B cell (primary cell): ENCODE measurements around the gene ZBTB25. TPM values are rescaled to one million over a fixed set of nuclear protein-coding genes. Genes with fewer than 3 reads are reported as not detected.

Source experiments
- ATAC-seq: fragments of 200-7000 bp; cut with Tn5 transposase; one replicate; pipeline ENCODE4 v1.10.0; 2021; ENCODE audit warnings: low read depth, mild to moderate bottlenecking, moderate number of reproducible peaks, moderate library complexity
- CTCF ChIA-PET: fragments of 350-600 bp; sonication (Branson Sonifier 250); formaldehyde crosslinking; loops from one replicate; lab custom pipeline; 2021; ENCODE audit warnings: antibody characterized with exemption, inconsistent platforms; lab: Charles Lee
- POLR2A ChIA-PET: fragments of 350-600 bp; sonication (Branson Sonifier 250); formaldehyde crosslinking; loops from one replicate; lab custom pipeline; 2021; ENCODE audit warnings: antibody characterized with exemption; lab: Charles Lee
- DNase-seq: peaks from one replicate; pipeline ENCODE4 v3.0.0; 2013
- H2AFZ ChIP-seq: 2 replicates; pipeline ENCODE4 v1.6.1; 2012; ENCODE audit warnings: mild to moderate bottlenecking, low read depth, low read length; ENCODE audit not compliant: insufficient read depth, poor library complexity, severe bottlenecking
- H3K27ac ChIP-seq, 2 donors: 1 replicate in 1 of 2; 2 replicates in 1 of 2; pipeline ENCODE4 v1.5.1; 2012 to 2013; ENCODE audit warnings: low read length in 2 of 2, mild to moderate bottlenecking in 2 of 2, moderate library complexity in 1 of 2
- H3K27me3 ChIP-seq, 4 experiments: fragments of 200-600 bp in 1 of 4; sonication (generic) in 1 of 4; replicated peaks in 1 of 4; 1 replicate in 2 of 4; 2 replicates in 2 of 4; pipeline versions ENCODE4 v1.6.1 to v1.7.0; 2013 to 2016; ENCODE audit warnings: low read length in 3 of 4, mild to moderate bottlenecking in 2 of 4, mixed read lengths in 1 of 4, moderate library complexity in 1 of 4; ENCODE audit not compliant: insufficient read depth in 4 of 4, control insufficient read depth in 3 of 4; ENCODE audit errors: control extremely low read depth in 1 of 4
- H3K36me3 ChIP-seq, 2 experiments: replicated peaks in 1 of 2; 1 replicate in 1 of 2; 2 replicates in 1 of 2; pipeline versions ENCODE4 v1.6.1 to v1.7.1; 2013; ENCODE audit warnings: low read length in 1 of 2; ENCODE audit not compliant: insufficient read depth in 2 of 2, control insufficient read depth in 1 of 2; ENCODE audit errors: control extremely low read depth in 1 of 2, extremely low read depth in 1 of 2
- H3K4me1 ChIP-seq, 2 donors: fragments of 200-600 bp in 1 of 2; sonication (generic) in 1 of 2; 1 replicate in 1 of 2; 2 replicates in 1 of 2; pipeline versions ENCODE4 v1.5.1 to v1.6.1; 2013 to 2017; ENCODE audit warnings: low read length in 2 of 2; ENCODE audit not compliant: control insufficient read depth in 2 of 2, insufficient read depth in 2 of 2
- H3K4me2 ChIP-seq: replicated peaks from 2 replicates; pipeline ENCODE3; 2012; ENCODE audit warnings: mild to moderate bottlenecking, low read depth, low read length; ENCODE audit not compliant: poor library complexity, severe bottlenecking
- H3K4me3 ChIP-seq, 5 experiments: fragments of 200-600 bp in 1 of 5; sonication (generic) in 1 of 5; 1 replicate in 3 of 5; 2 replicates in 2 of 5; pipeline versions ENCODE4 v1.5.1 to v1.7.0; 2011 to 2016; ENCODE audit warnings: low read length in 4 of 5, mild to moderate bottlenecking in 4 of 5, low read depth in 2 of 5, control low read depth in 1 of 5, moderate library complexity in 1 of 5; ENCODE audit not compliant: insufficient read depth in 1 of 5; ENCODE audit errors: control extremely low read depth in 1 of 5, extremely low read depth in 1 of 5
- H3K79me2 ChIP-seq: fragments of 200-600 bp; sonication (generic); one replicate; pipeline ENCODE4 v1.6.0; 2016; ENCODE audit warnings: low read length; ENCODE audit not compliant: control insufficient read depth, insufficient read depth
- H3K9ac ChIP-seq: fragments of 200-600 bp; sonication (generic); 2 replicates; pipeline ENCODE4 v1.6.1; 2017; ENCODE audit warnings: mild to moderate bottlenecking, low read length, moderate library complexity
- H3K9me3 ChIP-seq, 3 donors: one replicate each; pipeline versions ENCODE4 v1.6.1 to v1.7.1; 2013; ENCODE audit warnings: low read length in 2 of 3; ENCODE audit not compliant: control insufficient read depth in 2 of 3, insufficient read depth in 1 of 3; ENCODE audit errors: control extremely low read depth in 1 of 3
- H4K20me1 ChIP-seq: 2 replicates; pipeline ENCODE4 v1.6.0; 2012; ENCODE audit warnings: mild to moderate bottlenecking, low read length; ENCODE audit not compliant: insufficient read depth, control insufficient read depth, poor library complexity, severe bottlenecking
- H3K27ac Mint-ChIP-seq: one replicate; pipeline ENCODE4 v1.8.0; 2021; ENCODE audit warnings: mixed read lengths
- H3K27me3 Mint-ChIP-seq: one replicate; pipeline ENCODE4 v1.8.0; 2021; ENCODE audit warnings: mixed read lengths
- H3K4me1 Mint-ChIP-seq: one replicate; pipeline ENCODE4 v1.8.0; 2021; ENCODE audit warnings: mixed read lengths
- H3K4me3 Mint-ChIP-seq: one replicate; pipeline ENCODE4 v1.8.0; 2021; ENCODE audit warnings: mixed read lengths
- H3K9me3 Mint-ChIP-seq: one replicate; pipeline ENCODE4 v1.8.0; 2022; ENCODE audit warnings: mixed read lengths; ENCODE audit not compliant: insufficient read depth
- EZH2 ChIP-seq: IDR thresholded peaks from 2 replicates; pipeline ENCODE4 v1.6.1; 2012; ENCODE audit warnings: borderline replicate concordance, low read depth, mild to moderate bottlenecking, moderate library complexity, low read length; ENCODE audit not compliant: insufficient read depth, poor library complexity, severe bottlenecking
- WGBS: methylation state at CpG from one replicate; pipeline ENCODE4 v1.1.5; 2013; ENCODE audit warnings: missing lambda C conversion rate; ENCODE audit not compliant: insufficient coverage; 5-methylcytosine and 5-hydroxymethylcytosine counted together
- intact Hi-C: fragments of 100-400 bp; cut with micrococcal nuclease; formaldehyde crosslinking; loops from one replicate; pipeline ENCODE4 v1.10.0; 2022
- polyA plus RNA-seq: library from polyadenylated mRNA; depleted of rRNA; stranded (reverse); fragments of >200 nt; gene quantifications from 2 replicates; pipeline ENCODE4 v1.2.3, GENCODE V29; 2012
- total RNA-seq, 2 donors: library from RNA; stranded (reverse); fragments of 120-200 nt in 1 of 2; gene quantifications; 1 replicate in 1 of 2; 2 replicates in 1 of 2; pipeline versions ENCODE4 v1.2.3 to v1.2.4, GENCODE V29; 2013 to 2022
- TF ChIP-seq, protein P1 (sequence below): fragments of 200-600 bp; IDR thresholded peaks from one replicate; pipeline ENCODE4 v1.8.0; 2022; ENCODE audit warnings: antibody characterized with exemption, mild to moderate bottlenecking

The ZBTB25 gene
- total and polyA plus RNA-seq, 2 donors (not counting 1 experiment from before 2014, with no cell fraction given): 20.8 to 45.7 TPM

DNA sequence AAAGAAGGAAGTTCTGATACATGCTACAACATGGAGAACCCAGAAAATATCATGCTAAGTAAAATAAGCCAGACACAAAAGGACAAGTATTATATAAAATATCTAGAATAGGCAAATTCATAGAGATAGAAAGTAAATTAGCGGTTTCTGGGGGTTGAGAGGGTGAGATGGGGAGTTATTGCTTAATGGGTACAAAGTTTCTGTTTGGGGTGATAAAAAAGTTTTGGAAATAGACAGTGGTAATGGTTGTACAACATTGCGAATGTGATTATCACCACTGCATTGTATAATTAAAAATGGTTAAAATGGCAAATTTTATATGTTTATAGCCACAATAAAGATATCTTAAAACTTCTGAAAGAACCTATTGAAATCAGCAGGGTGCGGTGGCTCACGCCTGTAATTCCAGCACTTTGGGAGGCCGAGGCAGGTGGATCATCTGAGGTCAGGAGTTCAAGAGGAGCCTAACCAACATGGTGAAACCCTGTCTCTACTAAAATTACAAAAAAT lies 15.0 kb downstream of the ZBTB25 start:
- no peak overlapping the region for H3K4me3 Mint-ChIP-seq
- no peak for DNase-seq
- Histone ChIP-seq H3K9me3 (no peaks in the 10 kb centered on the region), H3K27me3 (no peaks in the 10 kb centered on the region), H3K4me2 (no peak overlapping the region), H3K4me1 (no peaks in the 10 kb centered on the region), H3K79me2 (peaks cover 32% of the 10 kb centered on the region), H2AFZ (no peak overlapping the region), H3K36me3 (peaks cover 13 to 43% of the 10 kb centered on the region in 2 experiments), H3K9ac (no peak overlapping the region), H4K20me1 (no peaks in the 10 kb centered on the region), H3K4me3 (no peak overlapping the region), H3K27ac (no peak overlapping the region)
- CTCF ChIA-PET: interaction anchor here (1.0 to 7.8 kb wide), 5 partner anchors 9 to 60 kb away, joined by 3 to 60 read pairs (median 5); no protein-coding TSS in a partner anchor
- no peak for ATAC-seq
- H3K27me3 Mint-ChIP-seq: no peaks in the 10 kb centered on the region
- TF ChIP-seq EZH2: no peak
- TF ChIP-seq, protein P1, sequence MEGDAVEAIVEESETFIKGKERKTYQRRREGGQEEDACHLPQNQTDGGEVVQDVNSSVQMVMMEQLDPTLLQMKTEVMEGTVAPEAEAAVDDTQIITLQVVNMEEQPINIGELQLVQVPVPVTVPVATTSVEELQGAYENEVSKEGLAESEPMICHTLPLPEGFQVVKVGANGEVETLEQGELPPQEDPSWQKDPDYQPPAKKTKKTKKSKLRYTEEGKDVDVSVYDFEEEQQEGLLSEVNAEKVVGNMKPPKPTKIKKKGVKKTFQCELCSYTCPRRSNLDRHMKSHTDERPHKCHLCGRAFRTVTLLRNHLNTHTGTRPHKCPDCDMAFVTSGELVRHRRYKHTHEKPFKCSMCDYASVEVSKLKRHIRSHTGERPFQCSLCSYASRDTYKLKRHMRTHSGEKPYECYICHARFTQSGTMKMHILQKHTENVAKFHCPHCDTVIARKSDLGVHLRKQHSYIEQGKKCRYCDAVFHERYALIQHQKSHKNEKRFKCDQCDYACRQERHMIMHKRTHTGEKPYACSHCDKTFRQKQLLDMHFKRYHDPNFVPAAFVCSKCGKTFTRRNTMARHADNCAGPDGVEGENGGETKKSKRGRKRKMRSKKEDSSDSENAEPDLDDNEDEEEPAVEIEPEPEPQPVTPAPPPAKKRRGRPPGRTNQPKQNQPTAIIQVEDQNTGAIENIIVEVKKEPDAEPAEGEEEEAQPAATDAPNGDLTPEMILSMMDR: no peak
- no peak overlapping the region for H3K27ac Mint-ChIP-seq
- no peaks in the 10 kb centered on the region for H3K9me3 Mint-ChIP-seq
- WGBS: no CpG with 5 or more reads among the region's 5 CpGs
- POLR2A ChIA-PET: no interaction called here
- peaks cover 6% of the 10 kb centered on the region for H3K4me1 Mint-ChIP-seq
- intact Hi-C loops: no loop called here

DNA sequence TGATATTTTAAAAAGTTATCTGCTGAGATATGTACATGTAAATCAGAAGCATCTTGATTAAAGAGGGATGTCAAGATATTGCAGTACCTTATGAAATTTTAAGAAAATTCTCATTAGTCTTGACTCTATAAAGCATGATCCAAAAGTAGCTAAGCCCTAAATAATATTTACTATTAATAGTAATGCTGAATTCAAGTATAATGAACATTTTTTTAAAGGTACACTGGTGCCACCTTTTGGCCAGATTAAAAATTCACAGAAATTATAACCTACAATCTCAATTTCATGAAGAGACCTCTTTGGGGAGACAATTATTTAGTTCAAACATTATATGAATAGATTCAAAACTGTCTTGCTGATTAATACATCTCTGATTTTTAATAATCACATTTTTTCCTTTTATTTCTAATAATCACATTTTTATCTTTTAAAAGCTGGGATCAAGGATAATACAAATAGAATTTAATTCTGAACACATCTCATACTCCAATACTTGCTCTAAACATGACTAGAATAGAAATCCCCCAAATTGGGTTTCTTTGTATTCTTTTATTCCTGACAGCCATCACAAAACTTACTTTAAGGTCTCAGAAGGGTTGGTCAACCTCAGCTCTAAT lies 24.9 kb downstream of the ZBTB25 start:
- TF ChIP-seq EZH2: no peak
- TF ChIP-seq, protein P1: peak; percentile 85
- H3K9me3 Mint-ChIP-seq: no peaks in the 10 kb centered on the region
- no peaks in the 10 kb centered on the region for H3K27me3 Mint-ChIP-seq
- CTCF ChIA-PET: interaction anchor here (0.6 to 10.7 kb wide), 29 partner anchors 10 to 439 kb away, joined by 3 to 255 read pairs (median 5); partner anchors contain the start of gene ZBTB25
- DNase-seq: peak; percentile 63
- Histone ChIP-seq H2AFZ (no peak overlapping the region), H3K27me3 (no peaks in the 10 kb centered on the region), H3K36me3 (no peaks in the 10 kb centered on the region), H3K9ac (no peak overlapping the region), H3K4me2 (no peak overlapping the region), H4K20me1 (no peaks in the 10 kb centered on the region), H3K79me2 (peaks cover 7% of the 10 kb centered on the region), H3K9me3 (no peaks in the 10 kb centered on the region), H3K27ac (no peak overlapping the region), H3K4me1 (no peaks in the 10 kb centered on the region), H3K4me3 (no peak overlapping the region)
- intact Hi-C loops: loop anchor here (1.0 kb wide), 2 partner anchors 33 to 48 kb away; no protein-coding TSS in a partner anchor
- H3K4me1 Mint-ChIP-seq: peaks cover 3% of the 10 kb centered on the region
- H3K4me3 Mint-ChIP-seq: no peak overlapping the region
- POLR2A ChIA-PET: interaction anchor here (1.4 kb wide), 1 partner anchor 135 kb away, joined by 7 read pairs; no protein-coding TSS in a partner anchor
- ATAC-seq: no peak
- no peak overlapping the region for H3K27ac Mint-ChIP-seq
